ENCODE data around the gene ZHX3.
A peak's percentile ranks its signal among the peaks of the same experiment; 100 is the strongest.

Gene ZHX3

GRCh38 chr20:41213150-41213820 is 104.2 kb downstream of the ZHX3 start:
- H3K27me3 ChIP-seq (replicated peaks) = no peaks in the 10 kb centered on the region
- H3K4me3 ChIP-seq (ENCODE audit: low read depth, low read length) = no peak overlapping the region
- H3K36me3 ChIP-seq (replicated peaks) = no peaks in the 10 kb centered on the region
- peak; percentile 38 for DNase-seq
- TF ChIP-seq CTCF (IDR thresholded peaks at IDR 0.05; ENCODE audit: low read depth, low read length, missing control alignments) = no peak
- H3K27ac ChIP-seq = no peak overlapping the region
- in situ Hi-C loops (cut with HindIII; ENCODE audit: low pct_ligation_motif_present, low sequenced_read_pairs) = no loop called here

- no peaks in the 10 kb centered on the region for H3K27me3 ChIP-seq (replicated peaks)
- H3K36me3 ChIP-seq (replicated peaks) = peaks cover 7% of the 10 kb centered on the region
- H3K4me3 ChIP-seq (ENCODE audit: low read depth, low read length) = no peak overlapping the region
- in situ Hi-C loops (cut with HindIII; ENCODE audit: low pct_ligation_motif_present, low sequenced_read_pairs) = no loop called here
- TF ChIP-seq CTCF (IDR thresholded peaks at IDR 0.05; ENCODE audit: low read depth, low read length, missing control alignments) = no peak
- DNase-seq = no peak
- H3K27ac ChIP-seq = no peak overlapping the region
Observed at GRCh38 chr20:41205313-41205712, 112.2 kb downstream of the ZHX3 start.

- in situ Hi-C loops (cut with HindIII; ENCODE audit: low pct_ligation_motif_present, low sequenced_read_pairs) = no loop called here
- no peak overlapping the region for H3K4me3 ChIP-seq (ENCODE audit: low read depth, low read length)
- DNase-seq = no peak
- H3K36me3 ChIP-seq (replicated peaks) = peaks cover 7% of the 10 kb centered on the region
- no peaks in the 10 kb centered on the region for H3K27me3 ChIP-seq (replicated peaks)
- TF ChIP-seq CTCF (IDR thresholded peaks at IDR 0.05; ENCODE audit: low read depth, low read length, missing control alignments) = no peak
- H3K27ac ChIP-seq = no peak overlapping the region
Observed at GRCh38 chr20:41204304-41205265, 112.9 kb downstream of the ZHX3 start.

GRCh38 chr20:41203660-41204059 is 113.9 kb downstream of the ZHX3 start:
- no peak for DNase-seq
- in situ Hi-C loops (cut with HindIII; ENCODE audit: low pct_ligation_motif_present, low sequenced_read_pairs) = no loop called here
- Histone ChIP-seq H3K27me3 (replicated peaks) (no peaks in the 10 kb centered on the region), H3K27ac (no peak overlapping the region), H3K4me3 (ENCODE audit: low read depth, low read length) (no peak overlapping the region), H3K36me3 (replicated peaks) (peaks cover 7% of the 10 kb centered on the region)
- TF ChIP-seq CTCF (IDR thresholded peaks at IDR 0.05; ENCODE audit: low read depth, low read length, missing control alignments) = no peak

- Histone ChIP-seq H3K27ac (no peak overlapping the region), H3K4me3 (ENCODE audit: low read depth, low read length) (no peak overlapping the region), H3K27me3 (replicated peaks) (no peaks in the 10 kb centered on the region), H3K36me3 (replicated peaks) (peaks cover 7% of the 10 kb centered on the region)
- no peak for TF ChIP-seq CTCF (IDR thresholded peaks at IDR 0.05; ENCODE audit: low read depth, low read length, missing control alignments)
- DNase-seq = no peak
- in situ Hi-C loops (cut with HindIII; ENCODE audit: low pct_ligation_motif_present, low sequenced_read_pairs) = no loop called here
Observed at GRCh38 chr20:41202426-41202825, 115.1 kb downstream of the ZHX3 start.

All from brain microvascular endothelial cell (primary cell).